ENCODE measurements around the gene CKMT2.
"Not testable (repeated sequence)": the region's sequence is repeated elsewhere in the genome, so short reads cannot be mapped to it uniquely, and the experiment has no call there.

Gene CKMT2

DNA sequence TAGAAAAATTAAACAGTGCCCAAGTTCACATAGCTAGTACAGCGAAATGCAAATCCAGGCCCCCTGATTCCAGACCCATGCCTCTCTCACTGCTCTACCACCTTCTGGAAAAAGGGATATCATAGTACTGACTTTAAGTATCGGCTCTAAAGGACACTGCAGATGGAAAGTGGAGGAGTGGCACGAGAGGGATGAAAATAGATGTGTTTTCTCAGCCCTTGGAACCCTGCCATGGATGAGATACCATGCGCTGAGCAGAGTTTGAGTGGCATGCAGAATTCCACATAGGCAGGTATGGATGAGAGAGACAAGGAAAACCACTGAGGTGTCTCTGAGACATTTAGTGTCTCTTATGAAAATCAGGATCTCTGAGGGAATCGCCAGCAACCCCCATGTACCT lies 18.8 kb downstream of the CKMT2 start:
- no peak for DNase-seq (ENCODE audit: low spot score)

DNA sequence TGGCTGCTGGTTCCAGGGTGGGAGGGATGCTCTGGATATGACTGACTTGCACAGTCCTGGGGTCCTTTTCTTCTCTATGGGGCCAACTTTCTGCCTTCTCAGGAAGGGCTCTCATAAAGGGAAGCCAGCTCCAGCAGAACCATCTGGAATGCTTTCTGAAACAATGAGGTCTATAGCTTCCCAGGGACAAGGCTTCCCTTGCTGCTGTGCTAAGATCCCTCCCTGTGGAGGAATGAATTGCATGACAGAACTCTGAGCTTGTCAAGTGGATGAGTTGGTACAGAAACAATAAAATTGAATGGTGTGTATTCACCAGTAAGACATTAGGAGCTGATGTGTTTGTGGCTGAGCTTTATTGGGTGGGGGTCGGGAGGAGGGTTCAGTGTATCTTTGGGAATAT lies 19.8 kb downstream of the CKMT2 start:
- DNase-seq (ENCODE audit: low spot score) = no peak

DNA sequence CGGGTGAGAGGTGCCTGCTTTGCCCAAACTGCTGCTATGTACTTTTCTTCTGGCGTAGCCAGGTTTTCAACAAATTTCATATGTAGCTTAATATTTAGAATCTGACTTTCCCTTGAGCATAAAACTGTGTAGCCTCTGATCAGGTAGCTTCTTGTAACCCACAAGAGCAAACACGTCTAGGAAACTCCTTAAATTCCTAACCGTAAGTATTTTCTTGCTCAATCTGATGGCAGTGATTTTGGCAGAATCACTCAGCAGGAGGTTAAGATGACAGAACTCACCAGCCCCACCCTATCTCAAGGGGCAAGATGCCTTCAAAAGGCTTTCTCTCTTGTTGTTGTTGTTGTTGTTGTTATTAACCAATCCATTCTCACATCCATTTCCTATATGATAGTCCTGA lies 20.8 kb downstream of the CKMT2 start:
- no peak for DNase-seq (ENCODE audit: low spot score)

DNA sequence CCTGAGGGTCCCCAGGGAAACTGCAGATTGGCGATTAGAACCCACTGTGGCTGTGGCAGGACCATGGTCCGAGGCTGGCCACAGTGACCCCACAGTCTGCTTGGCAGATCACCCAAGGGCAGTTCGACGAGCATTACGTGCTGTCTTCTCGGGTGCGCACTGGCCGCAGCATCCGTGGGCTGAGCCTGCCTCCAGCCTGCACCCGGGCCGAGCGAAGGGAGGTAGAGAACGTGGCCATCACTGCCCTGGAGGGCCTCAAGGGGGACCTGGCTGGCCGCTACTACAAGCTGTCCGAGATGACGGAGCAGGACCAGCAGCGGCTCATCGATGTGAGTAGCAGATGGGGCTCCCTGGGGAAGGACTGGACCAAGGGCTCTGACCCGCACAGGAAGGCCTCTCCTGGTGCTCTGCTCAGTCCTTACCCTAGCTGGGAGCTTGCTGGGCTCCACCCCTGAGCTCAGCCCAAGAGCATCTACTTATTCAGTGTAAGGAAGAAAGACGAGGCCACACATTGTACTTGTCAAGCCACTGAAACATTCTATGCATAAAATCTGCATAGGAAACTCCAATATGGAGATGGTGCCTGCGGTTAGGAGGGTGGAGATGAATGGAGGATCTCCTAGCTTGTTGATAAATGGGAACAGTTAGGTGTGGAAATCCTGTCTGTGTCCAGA lies 21.9 kb downstream of the CKMT2 start:
- no peak for DNase-seq (ENCODE audit: low spot score)

DNA sequence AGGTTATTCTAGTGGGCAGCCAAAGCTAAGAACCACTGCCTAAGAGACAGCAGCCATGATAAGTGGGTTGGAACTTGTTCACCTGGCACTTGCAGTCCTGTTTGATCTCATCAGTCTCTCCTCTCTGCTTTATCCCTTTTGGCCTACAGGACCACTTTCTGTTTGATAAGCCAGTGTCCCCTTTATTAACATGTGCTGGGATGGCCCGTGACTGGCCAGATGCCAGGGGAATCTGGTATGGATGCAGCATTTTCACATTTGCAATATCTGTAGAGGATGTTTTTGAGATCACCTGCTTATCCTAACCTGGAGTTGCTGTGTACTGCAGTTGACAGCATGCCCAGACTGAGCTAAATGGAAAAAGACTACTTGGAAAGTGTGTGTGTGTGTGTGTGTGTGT lies 23.6 kb downstream of the CKMT2 start:
- no peak for DNase-seq (ENCODE audit: low spot score)

DNA sequence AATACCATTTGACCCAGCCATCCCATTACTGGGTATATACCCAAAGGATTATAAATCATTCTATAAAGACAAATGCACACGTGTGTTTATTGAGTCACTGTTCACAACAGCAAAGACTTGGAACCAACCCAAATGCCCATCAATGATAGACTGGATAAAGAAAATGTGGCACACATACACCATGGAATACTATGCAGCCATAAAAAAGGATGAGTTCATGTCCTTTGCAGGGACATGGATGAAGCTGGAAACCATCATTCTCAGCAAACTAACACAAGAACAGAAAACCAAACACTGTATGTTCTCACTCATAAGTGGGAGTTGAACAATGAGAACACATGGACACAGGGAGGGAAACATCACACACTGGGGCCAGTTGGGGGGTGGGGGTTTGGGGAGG lies 29.7 kb downstream of the CKMT2 start:
- not testable (repeated sequence) for DNase-seq (ENCODE audit: low spot score)

DNA sequence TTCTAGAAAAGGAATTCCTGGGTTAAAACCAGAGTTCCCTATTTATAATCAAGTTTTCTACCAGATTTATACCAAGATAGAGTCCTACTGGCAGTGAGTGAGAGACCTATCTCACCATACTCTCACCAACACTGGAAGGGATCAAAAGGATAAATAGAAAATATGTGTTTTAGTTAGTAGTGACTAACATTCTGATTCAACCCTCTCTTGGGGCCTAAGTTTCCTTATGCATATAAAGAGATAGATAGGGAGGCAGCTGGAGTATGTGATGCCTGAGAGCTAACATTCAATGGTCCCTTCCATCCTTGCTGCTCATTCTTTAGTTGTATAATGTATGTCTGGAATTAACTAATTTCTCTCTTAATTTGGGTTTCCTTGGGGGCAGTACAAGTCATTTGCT lies 32.0 kb downstream of the CKMT2 start:
- DNase-seq (ENCODE audit: low spot score) = peak; percentile 17

DNA sequence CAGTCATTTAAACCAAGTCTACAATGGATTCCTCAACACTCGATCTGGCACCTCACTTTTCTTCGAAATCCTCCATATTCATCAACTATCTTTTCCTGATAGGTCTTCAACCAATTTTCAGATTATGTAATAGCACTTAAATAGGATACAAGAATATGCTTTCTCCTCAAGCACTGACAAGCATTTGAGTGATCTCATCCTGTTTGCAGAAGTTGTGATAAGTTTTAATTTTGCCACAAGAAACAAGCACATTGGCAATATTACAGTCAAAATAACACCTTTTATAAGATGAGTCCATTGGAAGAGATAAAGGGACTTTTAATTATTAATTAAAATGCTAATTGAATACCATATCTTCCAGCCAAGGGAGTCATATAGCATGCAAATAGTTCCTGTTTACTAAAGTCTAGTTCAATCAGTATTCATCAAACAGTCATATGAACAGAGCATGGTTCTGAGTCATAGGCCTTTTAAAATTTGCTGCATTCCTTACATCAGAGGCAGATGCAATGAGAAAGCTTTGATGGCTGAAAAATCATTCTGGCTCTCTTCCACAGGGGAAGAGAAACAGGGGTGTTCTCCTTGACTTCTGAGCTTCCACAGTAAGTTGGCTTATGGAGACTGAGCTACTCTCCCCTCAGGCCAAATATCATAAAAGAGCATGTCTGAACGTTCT lies 35.5 kb downstream of the CKMT2 start:
- peak; percentile 77 for DNase-seq (ENCODE audit: low spot score)

DNA sequence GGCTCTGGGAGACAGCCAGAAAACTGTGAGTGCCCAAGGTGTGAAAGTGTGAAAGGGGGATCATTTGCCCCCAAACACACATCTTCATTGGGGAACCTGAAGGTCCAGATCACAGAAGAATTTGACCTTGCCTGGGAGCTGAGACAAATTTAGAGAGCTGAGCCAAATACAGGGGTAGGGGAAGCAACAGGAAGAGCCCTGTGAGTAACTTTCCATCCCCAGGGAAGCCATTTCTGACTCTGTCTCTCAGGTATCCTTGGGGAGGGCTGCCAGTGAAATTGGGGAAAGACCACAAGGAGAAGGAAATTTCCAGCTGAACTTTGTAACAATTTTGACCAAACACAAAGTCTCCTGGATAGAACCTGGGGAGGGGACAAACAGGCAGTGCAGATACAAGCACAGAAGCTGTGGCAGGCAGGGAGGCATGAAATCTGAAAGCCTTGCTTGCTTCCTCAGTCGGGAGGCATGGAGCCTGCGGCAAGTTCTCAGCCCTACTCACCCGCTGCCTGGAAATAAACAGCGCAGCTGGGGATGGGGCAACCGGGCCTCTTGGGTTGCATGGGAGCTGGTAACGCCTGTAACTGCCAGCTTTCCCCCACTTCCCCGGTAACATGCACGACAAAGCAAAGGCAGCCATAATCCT lies 36.8 kb downstream of the CKMT2 start:
- DNase-seq (ENCODE audit: low spot score) = no peak

DNA sequence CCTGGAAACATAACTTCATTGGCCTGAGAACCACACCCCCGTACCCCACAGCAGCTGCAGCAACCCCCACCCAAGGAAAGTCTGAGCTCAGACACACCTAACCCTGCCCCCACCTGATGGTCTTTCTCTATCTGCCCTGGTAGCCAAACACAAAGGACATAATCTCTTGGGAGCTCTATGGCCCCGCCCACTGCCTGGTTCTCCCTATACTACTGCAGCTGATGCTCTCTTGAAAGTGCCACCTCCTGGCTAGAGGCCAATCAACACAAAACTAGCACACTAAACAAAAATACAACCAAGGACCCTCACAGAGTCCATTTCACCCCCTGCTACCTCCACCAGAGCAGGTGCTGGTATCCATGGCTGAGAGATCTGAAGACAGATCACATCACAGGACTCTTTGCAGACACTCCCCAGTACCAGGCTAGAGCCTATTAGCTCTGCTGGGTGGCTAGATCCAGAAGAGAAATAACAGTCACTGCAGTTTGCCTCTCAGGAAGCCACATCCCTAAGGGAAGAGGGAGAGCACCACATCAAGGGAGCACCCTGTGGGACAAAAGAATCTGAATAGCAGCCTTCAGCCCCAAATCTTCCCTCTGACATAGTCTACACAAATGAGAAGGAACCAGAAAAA lies 37.4 kb downstream of the CKMT2 start:
- DNase-seq (ENCODE audit: low spot score) = not testable (repeated sequence)

DNA sequence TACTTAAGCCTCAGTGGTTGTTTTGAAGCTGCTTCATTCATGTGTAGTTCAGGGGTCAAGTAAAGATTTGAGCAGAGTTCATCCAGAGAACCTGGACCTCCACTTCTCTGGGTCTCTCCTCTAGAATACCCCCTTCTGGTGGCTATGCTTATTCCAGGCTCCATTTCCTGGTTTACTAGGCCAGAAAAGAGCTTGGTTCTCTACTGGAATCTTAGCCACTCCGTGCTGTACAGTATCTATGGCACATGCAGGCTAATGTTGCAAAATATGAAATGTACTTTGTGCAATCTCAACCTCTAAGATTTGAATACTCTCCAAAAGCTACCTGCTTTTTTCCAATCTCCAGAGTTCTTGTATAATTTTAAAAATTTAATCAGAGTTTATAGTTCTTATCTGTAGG lies 50.9 kb downstream of the CKMT2 start:
- DNase-seq (ENCODE audit: low spot score) = no peak

DNA sequence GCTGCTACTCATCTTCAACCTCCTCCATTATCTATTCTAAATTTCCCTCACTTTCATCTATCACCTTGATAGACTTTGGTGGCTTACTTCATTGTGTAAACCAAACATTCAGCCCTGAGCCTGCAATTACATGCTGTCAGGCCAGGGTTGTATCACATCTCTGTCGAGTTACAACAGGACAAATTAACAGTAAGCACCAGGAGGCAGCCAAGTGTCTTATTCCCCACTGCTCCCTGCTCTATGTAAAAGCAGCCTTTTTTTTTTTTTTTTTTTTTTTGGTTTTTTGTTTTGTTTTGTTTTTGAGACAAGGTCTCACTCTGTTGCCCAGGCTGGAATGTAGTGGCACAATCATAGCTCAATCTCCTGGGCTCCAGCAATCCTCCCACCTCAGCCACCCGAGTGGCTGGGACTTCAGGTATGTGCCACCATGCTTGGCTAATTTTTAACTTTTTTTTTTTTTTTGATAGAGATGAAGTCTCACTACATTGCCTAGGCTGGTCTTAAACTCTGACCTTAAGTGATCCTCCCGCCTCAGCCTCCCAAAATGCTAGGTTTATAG lies 53.0 kb downstream of the CKMT2 start:
- DNase-seq (ENCODE audit: low spot score) = no peak

DNA sequence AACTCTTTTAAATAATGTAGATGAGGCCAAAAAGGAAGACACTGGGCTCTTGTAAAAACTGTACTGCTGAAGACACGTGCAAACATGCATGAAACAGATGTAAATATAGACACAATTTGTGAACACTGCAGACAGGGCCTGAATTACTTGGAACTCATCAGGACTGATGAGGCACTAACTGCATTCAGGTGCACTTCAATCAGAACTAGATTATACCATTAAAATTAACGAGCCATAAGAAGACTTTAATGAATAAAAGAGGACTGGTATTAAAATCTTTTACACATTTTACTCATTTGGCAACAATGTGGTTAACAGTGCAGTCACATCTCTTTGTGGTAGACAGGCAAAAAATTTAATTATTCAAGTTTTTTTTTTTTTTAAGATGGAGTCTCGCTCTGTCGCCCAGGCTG lies 54.9 kb downstream of the CKMT2 start:
- DNase-seq (ENCODE audit: low spot score) = no peak

DNA sequence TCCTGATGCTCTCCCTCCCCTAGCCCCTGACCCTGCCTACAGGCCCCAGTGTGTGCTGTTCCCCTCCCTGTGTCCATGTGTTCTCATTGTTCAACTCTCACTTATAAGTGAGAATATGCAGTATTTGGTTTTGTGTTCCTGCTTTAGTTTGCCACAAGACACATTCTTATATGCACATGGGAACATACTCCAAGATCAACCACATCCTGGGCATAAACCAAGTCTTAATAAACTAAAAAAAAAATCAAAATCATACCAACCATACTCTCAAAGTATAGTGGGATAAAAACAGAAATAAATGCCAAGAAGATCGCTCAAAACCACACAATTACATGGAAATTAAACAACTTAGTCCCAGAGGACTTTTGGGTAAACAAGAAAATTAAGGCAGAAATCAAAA lies 57.0 kb downstream of the CKMT2 start:
- no peak for DNase-seq (ENCODE audit: low spot score)

DNA sequence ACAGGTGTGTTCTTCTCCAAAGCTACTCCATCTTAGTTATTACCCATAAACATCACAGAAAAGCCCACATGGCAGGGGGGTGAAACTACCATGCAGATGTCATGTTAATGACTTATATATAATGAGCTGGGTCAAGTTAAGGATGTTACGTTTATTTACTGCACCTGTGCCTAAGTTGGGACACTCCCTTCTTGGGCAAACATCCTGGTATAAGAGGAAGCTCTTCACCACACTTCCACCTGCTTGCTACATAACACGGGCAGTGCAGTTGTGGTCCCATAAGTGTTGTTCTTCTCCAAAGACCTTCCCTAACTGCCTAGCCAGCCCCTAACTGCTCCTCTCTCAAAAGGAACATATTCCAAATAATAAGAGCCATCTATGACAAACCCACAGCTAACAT lies 59.0 kb downstream of the CKMT2 start:
- DNase-seq (ENCODE audit: low spot score) = no peak

DNA sequence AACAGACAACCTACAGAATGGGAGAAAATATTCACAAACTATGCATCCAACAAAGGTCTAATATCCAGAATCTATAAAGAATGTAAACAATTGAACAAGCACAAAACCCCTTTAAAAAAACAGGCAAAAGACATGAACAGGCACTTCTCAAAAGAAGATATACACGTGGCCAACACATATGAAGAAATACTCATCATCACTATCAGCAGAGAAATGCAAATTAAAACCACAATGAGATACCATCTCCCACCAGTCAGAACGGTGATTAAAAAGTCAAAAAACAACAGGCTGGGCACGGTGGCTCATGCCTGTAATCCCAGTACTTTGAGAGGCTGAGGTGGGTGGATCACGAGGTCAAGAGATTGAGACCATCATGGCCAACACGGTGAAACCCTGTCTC lies 60.9 kb downstream of the CKMT2 start:
- not testable (repeated sequence) for DNase-seq (ENCODE audit: low spot score)

DNA sequence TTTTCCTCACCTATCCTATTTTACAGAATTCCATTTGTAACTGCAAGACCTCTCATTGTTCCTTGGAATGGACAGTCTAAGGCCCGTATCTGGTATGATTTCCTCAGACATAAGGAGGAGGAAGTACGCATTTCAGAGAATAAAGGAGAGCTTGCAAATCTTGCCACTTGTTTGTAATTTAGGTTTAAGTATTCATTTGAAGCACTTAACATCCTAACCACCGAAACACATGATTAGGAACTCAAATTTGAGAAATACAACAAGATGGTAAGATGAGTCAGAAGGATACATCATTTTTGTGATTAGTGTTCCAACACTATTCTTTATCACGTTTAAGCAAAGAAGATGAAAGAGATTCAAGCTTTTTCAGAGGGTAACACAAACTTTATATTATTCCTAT lies 64.4 kb downstream of the CKMT2 start:
- DNase-seq (ENCODE audit: low spot score) = no peak

DNA sequence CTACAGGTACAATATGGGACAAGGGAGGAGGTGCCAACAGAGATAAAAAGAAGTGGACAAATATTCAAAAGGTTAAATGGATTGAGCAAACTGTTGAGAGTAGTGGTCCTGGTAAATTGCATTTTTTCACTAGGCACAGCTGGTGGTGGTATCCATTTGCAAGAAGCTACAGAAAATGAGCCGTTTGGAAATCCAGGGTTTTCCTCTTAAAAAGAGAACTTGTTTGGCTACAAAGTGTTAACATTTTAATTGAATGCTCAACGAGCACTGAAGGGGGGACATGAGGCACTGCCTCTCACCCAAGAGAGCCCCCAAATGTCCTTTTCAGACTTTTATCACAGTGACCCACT lies 67.8 kb downstream of the CKMT2 start:
- no peak for DNase-seq (ENCODE audit: low spot score)

DNA sequence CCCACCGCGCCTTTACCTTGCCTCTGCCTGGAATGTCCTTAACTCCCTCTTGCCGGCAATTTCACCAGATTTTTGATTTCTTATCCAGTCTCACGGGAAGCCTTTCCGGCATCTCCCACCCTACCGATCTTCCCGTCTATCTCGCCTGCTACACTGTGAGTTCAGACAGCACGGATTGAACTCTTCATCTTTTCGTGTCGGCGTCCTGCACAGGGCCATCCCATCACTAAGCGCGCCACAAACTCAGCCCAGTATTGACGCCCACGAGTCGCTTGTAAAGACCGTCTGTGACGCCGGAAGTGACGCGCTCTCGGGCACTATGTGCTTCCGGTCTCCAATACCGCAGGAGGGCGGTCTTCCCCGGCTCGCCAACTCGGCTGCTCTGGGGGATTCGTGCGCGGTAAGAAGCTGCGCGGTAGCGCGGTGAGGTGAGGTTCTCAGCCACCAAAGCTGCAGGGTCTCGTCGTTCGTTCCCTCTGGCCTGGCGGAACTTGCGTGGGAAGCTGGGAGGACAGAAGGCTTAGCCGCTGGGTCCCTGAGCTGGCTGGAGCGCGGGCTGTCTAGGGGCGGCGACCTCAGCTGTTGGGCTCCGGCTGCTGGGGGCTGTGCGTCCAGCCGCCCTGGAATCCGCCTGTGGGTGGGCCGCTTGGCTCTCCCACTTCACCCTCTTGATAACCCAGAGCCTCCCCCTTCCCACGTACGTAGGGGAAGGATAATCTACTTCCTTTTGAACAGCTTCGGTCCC lies 68.3 kb downstream of the CKMT2 start, which contains the start of gene ZCCHC9:
Gene ZCCHC9, plus strand, starts transcription at position 317 of the 745 bp plus-strand sequence. CDS start 3,171 bp downstream, outside the sequence.
- peak; percentile 91 for DNase-seq (ENCODE audit: low spot score)

DNA sequence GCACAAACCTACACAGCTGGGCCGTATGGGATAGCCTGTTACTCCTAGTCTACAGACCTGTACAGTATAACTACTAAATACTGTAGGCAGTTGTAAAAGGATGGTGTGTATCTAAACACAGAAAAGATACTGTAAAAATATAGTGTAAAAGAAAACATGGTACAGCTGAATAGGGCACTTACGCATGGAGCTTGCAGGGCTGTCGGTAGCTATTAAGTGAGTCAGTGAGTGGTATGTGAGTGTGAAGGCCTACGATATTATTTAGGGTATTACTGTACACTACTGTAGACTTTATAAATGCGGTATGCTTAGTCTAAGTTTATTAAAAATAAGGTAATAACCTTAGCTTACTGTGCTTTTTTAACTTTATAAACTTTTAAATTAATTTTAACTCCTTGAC lies 69.5 kb downstream of the CKMT2 start:
- DNase-seq (ENCODE audit: low spot score) = no peak

DNA sequence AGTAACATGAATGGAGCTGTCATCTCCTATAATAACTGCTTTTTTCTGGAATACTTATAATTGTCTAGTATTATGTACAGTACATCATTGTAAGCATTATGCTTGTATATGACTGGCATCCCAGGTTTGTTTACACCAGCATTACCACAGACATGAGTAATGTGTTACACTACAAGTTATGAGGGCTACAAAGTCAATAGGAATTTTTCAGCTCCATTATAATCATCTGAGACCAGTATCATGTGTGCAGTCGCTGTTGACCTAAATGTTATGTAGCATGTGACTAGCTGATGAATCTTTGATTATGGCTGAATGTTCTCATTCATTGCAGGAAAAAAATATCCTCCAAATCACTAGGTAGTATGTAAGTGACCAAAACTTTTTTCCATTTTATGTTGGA lies 70.4 kb downstream of the CKMT2 start:
- peak; percentile 18 for DNase-seq (ENCODE audit: low spot score)

DNA sequence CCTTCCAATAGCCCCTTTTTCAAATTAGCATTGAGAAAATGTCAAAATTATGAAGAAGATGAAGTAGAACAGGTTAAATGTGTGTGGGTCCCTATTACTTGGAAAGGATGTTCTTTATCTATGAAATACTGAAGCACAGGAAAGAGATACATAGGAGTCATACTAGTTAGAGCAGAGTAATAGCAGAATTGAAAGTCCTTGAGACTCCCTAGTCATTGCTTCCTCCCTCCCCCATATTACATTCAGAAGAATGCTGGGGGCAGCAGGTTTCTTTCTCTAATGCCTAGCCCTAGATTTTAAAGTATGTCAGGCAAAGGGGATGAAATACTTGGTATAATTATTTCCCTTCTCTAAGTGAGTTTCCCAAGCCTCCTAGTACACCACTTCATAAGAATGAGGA lies 72.7 kb downstream of the CKMT2 start:
- DNase-seq (ENCODE audit: low spot score) = no peak
